ENCODE data around the gene ATG7.

The ATG7 gene

GRCh38 chr3:11479221-11479620 is 207.0 kb downstream of the ATG7 start:
- no peak for DNase-seq (ENCODE audit: low read depth in 1 of 2, low spot score in 1 of 2)
- Histone ChIP-seq H3K27ac (replicated peaks) (no peak overlapping the region), H3K27me3 (ENCODE audit: insufficient read depth, poor library complexity, severe bottlenecking) (no peaks in the 10 kb centered on the region), H3K4me3 (replicated peaks; ENCODE audit: insufficient read depth, low read length) (no peak overlapping the region)
- TF ChIP-seq CTCF (IDR thresholded peaks at IDR 0.05; ENCODE audit: insufficient read depth, low read length) (no peak), GABPA (IDR thresholded peaks at IDR 0.05; ENCODE audit: low read depth) (no peak), SPI1 (IDR thresholded peaks at IDR 0.05; ENCODE audit: borderline replicate concordance, low read depth) (no peak), POLR2AphosphoS5 (IDR thresholded peaks at IDR 0.05; ENCODE audit: low read depth) (no peak)
- TF ChIP-seq, protein P1, sequence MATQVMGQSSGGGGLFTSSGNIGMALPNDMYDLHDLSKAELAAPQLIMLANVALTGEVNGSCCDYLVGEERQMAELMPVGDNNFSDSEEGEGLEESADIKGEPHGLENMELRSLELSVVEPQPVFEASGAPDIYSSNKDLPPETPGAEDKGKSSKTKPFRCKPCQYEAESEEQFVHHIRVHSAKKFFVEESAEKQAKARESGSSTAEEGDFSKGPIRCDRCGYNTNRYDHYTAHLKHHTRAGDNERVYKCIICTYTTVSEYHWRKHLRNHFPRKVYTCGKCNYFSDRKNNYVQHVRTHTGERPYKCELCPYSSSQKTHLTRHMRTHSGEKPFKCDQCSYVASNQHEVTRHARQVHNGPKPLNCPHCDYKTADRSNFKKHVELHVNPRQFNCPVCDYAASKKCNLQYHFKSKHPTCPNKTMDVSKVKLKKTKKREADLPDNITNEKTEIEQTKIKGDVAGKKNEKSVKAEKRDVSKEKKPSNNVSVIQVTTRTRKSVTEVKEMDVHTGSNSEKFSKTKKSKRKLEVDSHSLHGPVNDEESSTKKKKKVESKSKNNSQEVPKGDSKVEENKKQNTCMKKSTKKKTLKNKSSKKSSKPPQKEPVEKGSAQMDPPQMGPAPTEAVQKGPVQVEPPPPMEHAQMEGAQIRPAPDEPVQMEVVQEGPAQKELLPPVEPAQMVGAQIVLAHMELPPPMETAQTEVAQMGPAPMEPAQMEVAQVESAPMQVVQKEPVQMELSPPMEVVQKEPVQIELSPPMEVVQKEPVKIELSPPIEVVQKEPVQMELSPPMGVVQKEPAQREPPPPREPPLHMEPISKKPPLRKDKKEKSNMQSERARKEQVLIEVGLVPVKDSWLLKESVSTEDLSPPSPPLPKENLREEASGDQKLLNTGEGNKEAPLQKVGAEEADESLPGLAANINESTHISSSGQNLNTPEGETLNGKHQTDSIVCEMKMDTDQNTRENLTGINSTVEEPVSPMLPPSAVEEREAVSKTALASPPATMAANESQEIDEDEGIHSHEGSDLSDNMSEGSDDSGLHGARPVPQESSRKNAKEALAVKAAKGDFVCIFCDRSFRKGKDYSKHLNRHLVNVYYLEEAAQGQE (IDR thresholded peaks at IDR 0.05; ENCODE audit: insufficient replicate concordance, low read depth): no peak

DNA sequence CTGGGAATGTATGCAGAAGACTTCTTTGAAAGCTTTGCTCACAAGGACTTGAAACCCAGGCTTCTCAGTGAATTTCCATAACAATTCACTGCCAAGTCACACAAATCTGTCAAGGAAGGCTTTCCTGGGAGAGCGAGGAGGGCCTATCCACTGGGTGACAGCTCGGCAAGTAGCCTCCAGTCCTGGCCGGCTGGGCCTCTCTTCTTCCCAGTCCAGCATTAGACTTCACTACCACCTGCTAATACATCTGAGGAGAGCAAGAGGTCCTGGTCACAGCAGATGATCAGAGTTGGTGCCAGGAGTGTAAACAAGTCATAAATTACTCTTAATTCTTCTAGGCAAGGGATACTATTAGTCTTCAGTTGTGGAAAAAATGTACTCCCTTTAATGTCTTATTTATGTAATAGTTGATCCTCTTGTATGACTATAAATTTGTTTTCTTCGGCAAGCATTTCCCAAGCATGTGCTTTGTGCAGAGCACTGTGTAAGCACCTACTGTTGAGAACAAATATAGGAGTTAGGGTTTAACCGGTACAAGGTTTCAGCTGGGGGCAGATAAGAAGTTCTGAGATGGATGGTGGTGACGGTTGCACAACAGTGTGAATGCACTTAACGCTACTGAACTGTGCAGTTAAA is 208.6 kb downstream of the ATG7 start:
- H3K27ac ChIP-seq (replicated peaks): no peak overlapping the region
- H3K27me3 ChIP-seq (ENCODE audit: insufficient read depth, poor library complexity, severe bottlenecking): no peaks in the 10 kb centered on the region
- no peak for DNase-seq (ENCODE audit: low read depth in 1 of 2, low spot score in 1 of 2)
- TF ChIP-seq SPI1 (IDR thresholded peaks at IDR 0.05; ENCODE audit: borderline replicate concordance, low read depth) (no peak), CTCF (IDR thresholded peaks at IDR 0.05; ENCODE audit: insufficient read depth, low read length) (no peak), GABPA (IDR thresholded peaks at IDR 0.05; ENCODE audit: low read depth) (no peak), POLR2AphosphoS5 (IDR thresholded peaks at IDR 0.05; ENCODE audit: low read depth) (no peak)
- TF ChIP-seq, protein P1 (IDR thresholded peaks at IDR 0.05; ENCODE audit: insufficient replicate concordance, low read depth): no peak
- no peak overlapping the region for H3K4me3 ChIP-seq (replicated peaks; ENCODE audit: insufficient read depth, low read length)

- TF ChIP-seq CTCF (IDR thresholded peaks at IDR 0.05; ENCODE audit: insufficient read depth, low read length) (no peak), SPI1 (IDR thresholded peaks at IDR 0.05; ENCODE audit: borderline replicate concordance, low read depth) (no peak), POLR2AphosphoS5 (IDR thresholded peaks at IDR 0.05; ENCODE audit: low read depth) (no peak), GABPA (IDR thresholded peaks at IDR 0.05; ENCODE audit: low read depth) (no peak)
- TF ChIP-seq, protein P1 (IDR thresholded peaks at IDR 0.05; ENCODE audit: insufficient replicate concordance, low read depth): no peak
- DNase-seq (ENCODE audit: low read depth in 1 of 2, low spot score in 1 of 2): no peak
- no peaks in the 10 kb centered on the region for H3K27me3 ChIP-seq (ENCODE audit: insufficient read depth, poor library complexity, severe bottlenecking)
- H3K4me3 ChIP-seq (replicated peaks; ENCODE audit: insufficient read depth, low read length): no peak overlapping the region
- no peak overlapping the region for H3K27ac ChIP-seq (replicated peaks)
Observed at GRCh38 chr3:11481556-11481955, 209.4 kb downstream of the ATG7 start.

Data from HL-60 (cell line).